A172 (cell line): Measurements from ENCODE around the gene CEP85L. TPM values are rescaled to one million over a fixed set of nuclear protein-coding genes. Genes with fewer than 3 reads are reported as not detected.

Source experiments
- DNase-seq: peaks from one replicate; pipeline ENCODE4 v3.0.0-alpha.2; 2015; ENCODE audit warnings: low spot score
- total RNA-seq: library from RNA; depleted of rRNA; stranded (reverse); fragments of >200 nt; shearing (Covaris generic); gene quantifications from 2 replicates; pipeline ENCODE4 v1.2.3, GENCODE V29; 2014

CEP85L gene
- total RNA-seq, 1 experiment from 2014 or later = 5.0 TPM

DNA sequence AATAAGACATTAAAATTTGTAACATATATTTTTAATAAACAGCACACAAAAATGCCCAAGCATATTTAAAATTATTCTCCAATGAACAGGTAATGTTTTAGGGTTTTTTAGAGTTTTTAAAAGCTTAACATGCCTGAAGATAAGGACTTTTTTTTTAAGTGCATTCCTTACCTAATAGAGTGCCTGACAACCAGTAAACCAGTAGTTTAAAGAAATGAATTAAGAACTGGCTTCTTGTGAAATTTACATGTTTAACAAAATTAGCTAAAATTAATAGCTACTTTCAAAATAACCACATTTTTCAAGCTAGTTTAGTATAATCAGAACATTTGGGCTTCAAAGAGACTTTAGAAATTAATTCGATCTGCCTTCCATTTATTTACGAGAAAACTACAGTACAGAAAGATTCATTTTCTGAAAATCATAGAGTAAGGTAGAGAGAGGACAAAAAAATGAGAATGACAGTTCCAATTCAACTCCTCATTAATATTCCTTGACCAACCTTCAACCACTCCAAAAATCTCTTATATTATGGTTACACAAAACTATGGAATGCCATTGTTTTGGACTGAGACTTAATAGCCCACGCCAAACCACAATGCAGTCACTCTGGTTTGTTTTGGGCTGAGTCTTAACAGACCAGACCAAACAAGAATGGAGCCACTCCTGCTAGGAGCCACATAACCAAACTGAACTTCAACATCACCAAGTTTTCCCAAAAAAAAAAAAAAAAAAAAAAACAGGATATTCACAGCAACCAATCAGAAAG is 109.0 kb downstream of the CEP85L start:
- peak; percentile 4 for DNase-seq

GRCh38 chr6:118537574-118537973 is 113.8 kb downstream of the CEP85L start:
- no peak for DNase-seq

DNA sequence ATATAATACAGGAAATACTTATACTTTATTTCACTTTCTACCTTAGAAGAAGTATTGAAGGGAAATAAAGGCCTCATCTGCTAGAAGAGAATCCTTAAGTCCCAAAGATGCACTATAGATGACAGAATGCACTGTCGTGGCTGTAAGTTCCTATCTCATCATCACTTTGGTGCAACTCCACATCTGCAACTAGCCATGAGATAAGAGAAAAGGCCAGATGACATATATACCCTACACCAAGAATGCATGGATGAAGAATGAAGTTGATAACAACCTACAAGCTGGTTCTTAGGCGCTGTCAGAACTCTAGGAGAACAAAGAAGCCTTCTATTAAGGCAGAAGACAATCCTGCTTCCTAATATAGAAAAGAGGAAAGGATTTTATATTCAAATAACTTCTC is 114.9 kb downstream of the CEP85L start:
- DNase-seq = no peak

GRCh38 chr6:118535176-118535844 is 116.1 kb downstream of the CEP85L start:
- DNase-seq = no peak

DNA sequence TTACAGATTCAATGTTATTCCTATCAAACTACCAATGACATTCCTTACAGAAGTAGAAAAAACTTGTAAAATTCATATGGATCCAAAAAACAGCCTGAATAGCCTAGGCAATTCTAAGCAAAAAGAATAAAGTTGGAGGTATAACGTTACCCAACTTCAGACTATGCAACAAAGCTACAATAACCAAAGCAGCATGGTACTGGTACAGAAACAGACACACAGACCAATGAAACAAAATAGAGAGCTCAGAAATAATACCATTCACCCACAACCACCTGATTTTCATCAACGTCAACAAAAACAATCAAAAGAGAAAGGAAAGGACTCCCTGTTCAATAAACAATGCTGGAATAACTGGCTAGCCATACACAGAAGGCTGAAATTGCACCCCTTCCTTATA is 120.4 kb downstream of the CEP85L start:
- no peak for DNase-seq

DNA sequence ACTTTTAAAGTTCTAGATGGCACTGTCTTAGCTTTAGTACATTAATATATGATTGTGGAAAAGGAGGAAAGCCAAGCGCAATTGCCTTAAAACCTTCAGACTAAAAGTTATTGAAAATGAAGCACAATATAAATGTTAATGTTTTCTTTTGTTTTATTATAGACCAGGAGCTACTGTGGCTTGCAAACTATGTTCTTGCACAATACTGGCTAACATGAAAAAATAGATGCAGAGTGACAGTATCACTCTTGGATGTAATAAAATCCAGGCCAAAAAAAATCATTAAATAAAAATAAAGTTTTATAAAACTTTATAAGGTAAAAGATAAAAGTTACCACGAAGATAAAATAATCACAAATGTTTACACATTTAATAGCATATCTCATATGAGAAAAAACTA is 121.6 kb downstream of the CEP85L start:
- DNase-seq = no peak

- no peak for DNase-seq
These were observed 123.3 kb downstream of the CEP85L start for GRCh38 chr6:118528129-118528528.

- no peak for DNase-seq
These were observed 125.2 kb downstream of the CEP85L start for GRCh38 chr6:118525913-118526780.

DNA sequence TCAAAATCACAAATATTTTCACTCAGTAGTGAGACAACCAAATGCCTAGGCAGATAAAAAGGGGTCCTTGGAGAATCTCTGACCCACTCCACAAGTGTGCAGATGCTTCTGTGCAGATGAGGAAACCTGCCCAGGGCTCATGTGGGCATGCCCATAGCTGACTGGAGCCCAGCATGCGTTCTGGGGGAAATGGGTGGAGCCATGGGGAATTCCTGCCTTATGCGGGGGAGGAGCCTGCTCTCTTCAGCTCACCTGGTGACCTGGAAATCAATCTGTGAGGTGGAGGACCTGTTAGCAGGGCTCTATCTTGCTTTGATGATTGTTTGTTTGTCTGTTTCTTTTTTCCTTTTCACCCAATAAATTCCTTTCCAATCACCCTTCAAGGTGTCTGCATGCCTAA is 126.7 kb downstream of the CEP85L start:
- DNase-seq = no peak

DNA sequence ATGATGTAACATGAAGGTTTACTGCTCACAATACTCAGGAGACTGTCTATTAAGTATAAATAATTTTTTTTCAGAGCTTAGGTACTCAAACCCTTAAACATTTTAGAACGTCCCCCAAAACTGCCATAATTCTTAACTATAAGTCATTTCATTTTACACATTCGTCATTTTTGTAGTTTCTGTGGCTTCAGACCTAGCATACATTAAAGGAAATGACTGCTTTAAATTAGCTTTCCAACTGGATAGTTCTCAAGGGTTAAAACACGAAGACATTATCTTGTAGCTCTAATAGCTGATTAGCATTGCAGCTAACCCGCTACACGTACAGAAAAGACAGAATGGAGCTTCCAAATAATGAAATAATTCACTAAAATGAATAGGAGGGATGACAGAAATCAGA is 128.2 kb downstream of the CEP85L start:
- DNase-seq = no peak

- DNase-seq = no peak
These were observed 129.0 kb downstream of the CEP85L start for GRCh38 chr6:118522422-118522821.

GRCh38 chr6:118514689-118515088 is 136.7 kb downstream of the CEP85L start:
- DNase-seq = no peak

DNA sequence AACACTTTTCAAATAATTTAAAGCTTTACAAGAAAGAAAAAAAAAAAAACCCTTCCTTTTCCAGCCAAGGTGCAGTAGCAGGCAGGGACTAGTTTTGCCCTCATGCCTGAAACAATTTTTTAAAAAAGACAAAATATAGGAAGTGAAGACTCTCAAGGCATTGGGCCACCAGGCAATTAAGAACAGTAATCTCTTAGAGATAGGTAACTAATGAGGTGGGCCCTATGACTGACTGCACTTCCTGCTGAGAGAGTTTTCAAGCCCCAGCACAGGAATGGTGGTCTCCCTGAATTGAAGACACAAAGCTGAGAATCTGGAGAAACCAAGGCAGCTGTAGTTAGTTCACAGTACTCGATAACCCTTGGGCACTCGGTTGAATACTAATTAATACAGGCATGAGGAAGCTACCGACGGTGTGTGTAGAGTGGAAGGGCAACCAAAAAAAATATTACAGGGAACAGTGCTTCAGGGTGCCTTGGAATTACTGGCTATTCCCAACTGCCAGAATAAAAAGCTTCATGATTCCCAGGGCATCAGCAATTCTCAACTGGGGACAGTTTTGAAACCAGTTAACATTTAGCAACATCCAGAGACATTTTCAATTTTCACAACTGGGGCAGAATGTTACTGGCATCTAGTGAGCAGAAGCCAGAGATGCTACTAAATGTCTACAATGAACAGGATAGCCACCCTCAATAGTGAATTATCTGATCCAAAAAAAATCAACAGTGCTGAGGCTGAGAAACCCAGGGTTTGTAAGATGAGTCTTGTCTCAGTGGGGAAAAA is 139.3 kb downstream of the CEP85L start:
- no peak for DNase-seq

DNA sequence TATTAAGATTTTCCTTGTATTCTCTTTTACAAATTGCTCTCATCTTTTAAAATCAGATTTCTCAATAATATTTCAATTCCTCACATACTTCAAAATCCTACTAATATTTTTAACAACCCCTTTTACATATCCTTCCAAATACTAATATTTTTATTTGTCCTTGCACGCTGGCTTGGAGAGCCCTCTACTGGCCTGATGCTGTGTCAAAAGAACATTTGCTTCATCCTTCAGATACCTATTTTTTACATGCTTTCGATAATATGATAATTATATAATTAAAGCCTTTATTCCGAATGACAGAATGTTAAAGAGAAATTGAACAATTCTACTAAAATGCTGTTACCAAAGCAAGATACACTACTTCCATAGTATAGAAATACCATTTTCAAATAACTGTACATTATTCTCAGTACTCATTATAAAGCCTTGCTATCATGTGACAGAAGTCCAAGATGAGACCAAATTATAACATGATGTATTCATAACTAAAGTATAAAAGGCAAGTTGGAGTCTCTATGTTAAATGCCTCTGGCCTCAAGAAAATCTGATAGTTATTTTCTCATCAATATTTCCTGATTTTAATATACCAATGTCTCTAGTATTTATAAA is 142.3 kb downstream of the CEP85L start:
- peak; percentile 2 for DNase-seq

- DNase-seq = no peak
These were observed 143.8 kb downstream of the CEP85L start for GRCh38 chr6:118507636-118508035.

DNA sequence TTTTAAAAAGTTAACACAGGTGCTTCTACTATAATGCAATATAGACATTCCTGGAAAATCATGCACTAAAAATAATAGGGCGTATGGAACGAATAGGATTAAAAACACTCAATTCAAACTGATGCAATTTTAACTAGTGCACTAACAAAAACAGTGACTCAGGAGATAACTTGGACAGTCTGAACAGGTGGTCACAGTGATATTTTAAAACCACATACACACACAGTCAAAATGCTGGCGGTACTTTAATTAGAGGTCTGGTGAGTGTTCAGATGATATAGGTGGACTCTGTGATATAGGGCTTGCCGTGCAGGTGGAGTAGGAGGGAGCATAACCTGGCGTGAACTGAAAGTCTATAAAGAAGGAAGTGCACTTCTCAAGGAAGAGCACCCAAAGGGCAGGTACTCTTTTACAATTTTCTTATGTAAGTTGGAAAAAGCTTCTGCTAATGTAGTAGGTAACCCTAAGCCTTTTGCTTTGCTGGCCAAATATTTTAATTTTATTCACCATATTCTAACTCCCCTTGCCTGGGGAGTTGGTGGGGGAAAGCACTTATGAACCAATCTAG is 145.2 kb downstream of the CEP85L start:
- DNase-seq = no peak

GRCh38 chr6:118505656-118506055 is 145.7 kb downstream of the CEP85L start:
- DNase-seq = no peak

DNA sequence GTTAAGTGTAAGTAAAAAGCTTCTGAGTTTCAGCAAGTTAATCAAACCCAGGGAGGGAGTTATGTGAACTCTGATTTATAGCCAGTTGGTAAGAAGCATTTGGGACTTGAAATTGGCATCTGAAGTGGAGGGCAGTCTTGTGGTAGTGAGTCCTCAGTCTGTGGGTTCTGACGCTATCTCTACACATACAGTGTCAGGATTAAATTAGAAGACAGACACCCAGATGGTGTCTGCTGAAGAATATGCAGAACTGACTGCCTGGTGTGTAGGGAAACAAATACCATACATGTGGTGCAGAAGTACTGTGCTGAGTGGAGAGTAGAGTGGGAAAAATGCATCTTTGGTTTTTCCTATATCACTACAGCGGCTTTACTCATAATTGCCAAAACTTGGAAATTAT is 146.8 kb downstream of the CEP85L start:
- no peak for DNase-seq

GRCh38 chr6:118502169-118502568 is 149.2 kb downstream of the CEP85L start:
- no peak for DNase-seq

- no peak for DNase-seq
These were observed 149.6 kb downstream of the CEP85L start for GRCh38 chr6:118501765-118502164.

GRCh38 chr6:118501099-118501498 is 150.3 kb downstream of the CEP85L start:
- no peak for DNase-seq
